ENCODE measurements around the gene CAMKK1.
A peak's percentile ranks its signal among the peaks of the same experiment; 100 is the strongest.

CAMKK1 gene

GRCh38 chr17:3879591-3880417 is 13.0 kb downstream of the CAMKK1 start:
- ATAC-seq: no peak
- H3K27me3 Mint-ChIP-seq: no peaks in the 10 kb centered on the region

GRCh38 chr17:3879186-3879585 is 13.7 kb downstream of the CAMKK1 start:
- Mint-ChIP-seq H3K9me3 (no peaks in the 10 kb centered on the region), H3K27ac (no peak overlapping the region), H3K4me3 (no peak overlapping the region), H3K4me1 (no peaks in the 10 kb centered on the region), H3K27me3 (no peaks in the 10 kb centered on the region)
- no peak for DNase-seq
- no peak for ATAC-seq

More at GRCh38 chr17:3879591-3880417, 13.0 kb downstream of the CAMKK1 start:
- Mint-ChIP-seq H3K27ac (peak overlapping the region; percentile 2 to 55), H3K9me3 (no peaks in the 10 kb centered on the region), H3K4me1 (no peaks in the 10 kb centered on the region), H3K4me3 (no peak overlapping the region)
- DNase-seq: no peak

GRCh38 chr17:3877220-3877619 is 15.6 kb downstream of the CAMKK1 start:
- H3K4me1 Mint-ChIP-seq: no peaks in the 10 kb centered on the region
- H3K9me3 Mint-ChIP-seq: no peaks in the 10 kb centered on the region
- H3K4me3 Mint-ChIP-seq: no peak overlapping the region
- no peak for ATAC-seq
- no peaks in the 10 kb centered on the region for H3K27me3 Mint-ChIP-seq
- no peak for DNase-seq
- H3K27ac Mint-ChIP-seq: no peak overlapping the region

- DNase-seq: no peak
- no peaks in the 10 kb centered on the region for H3K27me3 Mint-ChIP-seq
- H3K4me3 Mint-ChIP-seq: no peak overlapping the region
- H3K27ac Mint-ChIP-seq: peak overlapping the region in 1 of 2 donors; percentile 36
- peaks cover 8% of the 10 kb centered on the region for H3K4me1 Mint-ChIP-seq
- ATAC-seq: no peak
- H3K9me3 Mint-ChIP-seq: no peaks in the 10 kb centered on the region
Measured at GRCh38 chr17:3875317-3875716, 17.5 kb downstream of the CAMKK1 start.

- Mint-ChIP-seq H3K27me3 (no peaks in the 10 kb centered on the region), H3K4me1 (peaks cover 8% of the 10 kb centered on the region), H3K9me3 (no peaks in the 10 kb centered on the region), H3K27ac (no peak overlapping the region), H3K4me3 (no peak overlapping the region)
- no peak for ATAC-seq
- DNase-seq: no peak
Measured at GRCh38 chr17:3873862-3874261, 19.0 kb downstream of the CAMKK1 start.

GRCh38 chr17:3870871-3871306 is 22.0 kb downstream of the CAMKK1 start:
- Mint-ChIP-seq H3K4me3 (peak overlapping the region in 1 of 2 donors; percentile 31), H3K27me3 (no peaks in the 10 kb centered on the region), H3K27ac (peak overlapping the region in 1 of 2 donors; percentile 77), H3K9me3 (no peaks in the 10 kb centered on the region), H3K4me1 (peaks cover 8% of the 10 kb centered on the region)
- DNase-seq (no peak), ATAC-seq (no peak)

- H3K4me1 Mint-ChIP-seq: peaks cover 8% of the 10 kb centered on the region
- no peaks in the 10 kb centered on the region for H3K9me3 Mint-ChIP-seq
- ATAC-seq (no peak), DNase-seq (no peak)
- no peak overlapping the region for H3K4me3 Mint-ChIP-seq
- H3K27me3 Mint-ChIP-seq: no peaks in the 10 kb centered on the region
- no peak overlapping the region for H3K27ac Mint-ChIP-seq
Measured at GRCh38 chr17:3867606-3868005, 25.2 kb downstream of the CAMKK1 start.

- no peaks in the 10 kb centered on the region for H3K9me3 Mint-ChIP-seq
- no peak overlapping the region for H3K27ac Mint-ChIP-seq
- H3K27me3 Mint-ChIP-seq: no peaks in the 10 kb centered on the region
- ATAC-seq (no peak), DNase-seq (no peak)
- peaks cover 8% of the 10 kb centered on the region for H3K4me1 Mint-ChIP-seq
- H3K4me3 Mint-ChIP-seq: no peak overlapping the region
Measured at GRCh38 chr17:3867106-3867505, 25.7 kb downstream of the CAMKK1 start.

GRCh38 chr17:3866276-3866675 is 26.6 kb downstream of the CAMKK1 start:
- Mint-ChIP-seq H3K27me3 (no peaks in the 10 kb centered on the region), H3K4me1 (peaks cover 8% of the 10 kb centered on the region), H3K9me3 (no peaks in the 10 kb centered on the region), H3K4me3 (no peak overlapping the region), H3K27ac (no peak overlapping the region)
- DNase-seq (no peak), ATAC-seq (no peak)

- Mint-ChIP-seq H3K9me3 (no peaks in the 10 kb centered on the region), H3K27ac (no peak overlapping the region), H3K27me3 (no peaks in the 10 kb centered on the region)
Measured at GRCh38 chr17:3865176-3865575, 27.7 kb downstream of the CAMKK1 start.

GRCh38 chr17:3864534-3864933 is 28.3 kb downstream of the CAMKK1 start:
- Mint-ChIP-seq H3K4me3 (no peak overlapping the region), H3K9me3 (no peaks in the 10 kb centered on the region), H3K4me1 (no peaks in the 10 kb centered on the region), H3K27me3 (no peaks in the 10 kb centered on the region), H3K27ac (peak overlapping the region in 1 of 2 donors; percentile 51)
- DNase-seq (no peak), ATAC-seq (no peak)

More at GRCh38 chr17:3865176-3865575, 27.7 kb downstream of the CAMKK1 start:
- DNase-seq (no peak), ATAC-seq (no peak)
- H3K4me1 Mint-ChIP-seq: no peaks in the 10 kb centered on the region
- no peak overlapping the region for H3K4me3 Mint-ChIP-seq

GRCh38 chr17:3861761-3862681 is 30.8 kb downstream of the CAMKK1 start:
- Mint-ChIP-seq H3K4me1 (no peaks in the 10 kb centered on the region), H3K27me3 (no peaks in the 10 kb centered on the region), H3K27ac (no peak overlapping the region), H3K4me3 (no peak overlapping the region), H3K9me3 (no peaks in the 10 kb centered on the region)
- ATAC-seq (peak; percentile 49), DNase-seq (no peak)

- H3K4me3 Mint-ChIP-seq: no peak overlapping the region
- ATAC-seq (no peak), DNase-seq (no peak)
- no peaks in the 10 kb centered on the region for H3K4me1 Mint-ChIP-seq
- no peaks in the 10 kb centered on the region for H3K9me3 Mint-ChIP-seq
- peak overlapping the region in 1 of 2 donors; percentile 35 for H3K27ac Mint-ChIP-seq
- no peaks in the 10 kb centered on the region for H3K27me3 Mint-ChIP-seq
Measured at GRCh38 chr17:3860939-3861700, 31.7 kb downstream of the CAMKK1 start.

- no peaks in the 10 kb centered on the region for H3K9me3 Mint-ChIP-seq
- no peak overlapping the region for H3K27ac Mint-ChIP-seq
- ATAC-seq (no peak), DNase-seq (no peak)
- no peaks in the 10 kb centered on the region for H3K4me1 Mint-ChIP-seq
- no peak overlapping the region for H3K4me3 Mint-ChIP-seq
- no peaks in the 10 kb centered on the region for H3K27me3 Mint-ChIP-seq
Measured at GRCh38 chr17:3859940-3860339, 32.9 kb downstream of the CAMKK1 start.
